DND-41 (cell line): ENCODE results near the gene CACNA1S.

ENCODE experiments used
- CTCF ChIP-seq: IDR thresholded peaks from 2 replicates; pipeline ENCODE4 v1.5.1; 2012; ENCODE audit warnings: borderline replicate concordance, low read length, moderate library complexity, mild to moderate bottlenecking; ENCODE audit not compliant: poor library complexity, severe bottlenecking; ENCODE audit errors: extremely low read depth
- EZH2 ChIP-seq: IDR thresholded peaks from 3 replicates; pipeline ENCODE4 v1.6.1; 2012; ENCODE audit warnings: borderline replicate concordance, low read depth, mild to moderate bottlenecking, moderate library complexity, low read length, inconsistent platforms; ENCODE audit not compliant: severe bottlenecking

GRCh38 chr1:201020721-201021629, 91.3 kb downstream of the CACNA1S start:
- TF ChIP-seq CTCF (peak; percentile 51), EZH2 (no peak)
